Astrocyte (in vitro differentiated cells and primary cell): ENCODE measurements around the gene SCTR. TPM values are rescaled to one million over a fixed set of nuclear protein-coding genes. Genes with fewer than 3 reads are reported as not detected.
A peak's percentile ranks its signal among the peaks of the same experiment; 100 is the strongest.

Experiments used
- DNase-seq: peaks from one replicate; pipeline ENCODE4 v3.0.0-alpha.2; 2010; ENCODE audit warnings: low read depth
- FAIRE-seq: peaks from 2 replicates; lab custom pipeline; 2011; peaks lifted over from hg19 to GRCh38; lab: Jason Lieb, UNC
- H2AFZ ChIP-seq: 2 replicates; pipeline ENCODE4 v1.6.0; 2012; ENCODE audit warnings: low read depth, low read length, inconsistent platforms
- H3K27ac ChIP-seq: 2 replicates; pipeline ENCODE4 v1.5.1; 2011; ENCODE audit warnings: low read depth, low read length, inconsistent platforms
- H3K27me3 ChIP-seq: 2 replicates; pipeline ENCODE4 v1.6.0; 2011; ENCODE audit warnings: low read length, inconsistent platforms; ENCODE audit not compliant: insufficient read depth
- H3K36me3 ChIP-seq: 2 replicates; pipeline ENCODE4 v1.5.1; 2011; ENCODE audit warnings: low read length, inconsistent platforms; ENCODE audit not compliant: insufficient read depth
- H3K4me1 ChIP-seq: 2 replicates; pipeline ENCODE4 v1.5.1; 2011; ENCODE audit warnings: low read length, inconsistent platforms; ENCODE audit not compliant: insufficient read depth
- H3K4me2 ChIP-seq: 2 replicates; pipeline ENCODE4 v1.6.0; 2012; ENCODE audit warnings: low read length, inconsistent platforms
- H3K4me3 ChIP-seq: 2 replicates; pipeline ENCODE4 v1.5.1; 2011; ENCODE audit warnings: low read depth, mild to moderate bottlenecking, low read length, inconsistent platforms; ENCODE audit not compliant: insufficient read depth
- H3K79me2 ChIP-seq: 2 replicates; pipeline ENCODE4 v1.6.0; 2012; ENCODE audit warnings: mild to moderate bottlenecking, low read length, inconsistent platforms; ENCODE audit not compliant: insufficient read depth
- H3K9ac ChIP-seq: 2 replicates; pipeline ENCODE4 v1.6.0; 2012; ENCODE audit warnings: mild to moderate bottlenecking, low read length, inconsistent platforms
- H3K9me3 ChIP-seq: 2 replicates; pipeline ENCODE4 v1.5.1; 2012; ENCODE audit warnings: low read depth, mild to moderate bottlenecking, low read length, inconsistent platforms; ENCODE audit not compliant: insufficient read depth
- H4K20me1 ChIP-seq: 2 replicates; pipeline ENCODE4 v1.6.0; 2012; ENCODE audit warnings: low read length, inconsistent platforms; ENCODE audit not compliant: insufficient read depth
- H3K27ac Mint-ChIP-seq: one replicate; pipeline ENCODE4 v1.8.0; 2021; ENCODE audit warnings: mild to moderate bottlenecking, mixed read lengths; ENCODE audit not compliant: unreplicated experiment
- H3K27me3 Mint-ChIP-seq: one replicate; pipeline ENCODE4 v1.8.0; 2021; ENCODE audit warnings: low read depth, mixed read lengths; ENCODE audit not compliant: unreplicated experiment
- H3K36me3 Mint-ChIP-seq: one replicate; pipeline ENCODE4 v1.8.0; 2021; ENCODE audit warnings: low read depth, mixed read lengths; ENCODE audit not compliant: unreplicated experiment
- H3K4me1 Mint-ChIP-seq: one replicate; pipeline ENCODE4 v1.8.0; 2021; ENCODE audit warnings: low read depth, mixed read lengths; ENCODE audit not compliant: unreplicated experiment
- H3K4me3 Mint-ChIP-seq: one replicate; pipeline ENCODE4 v1.8.0; 2021; ENCODE audit warnings: mild to moderate bottlenecking, moderate library complexity, mixed read lengths; ENCODE audit not compliant: unreplicated experiment
- H3K9me3 Mint-ChIP-seq: one replicate; pipeline ENCODE4 v1.8.0; 2021; ENCODE audit warnings: mild to moderate bottlenecking, mixed read lengths; ENCODE audit not compliant: unreplicated experiment
- CTCF ChIP-seq: IDR thresholded peaks from 2 replicates; pipeline ENCODE4 v1.5.1; 2011; ENCODE audit warnings: low read depth, mild to moderate bottlenecking, inconsistent platforms, low read length, moderate library complexity; ENCODE audit not compliant: insufficient read depth
- EZH2 ChIP-seq: IDR thresholded peaks from 2 replicates; pipeline ENCODE4 v1.6.1; 2012; ENCODE audit warnings: mild to moderate bottlenecking, low read length, inconsistent platforms; ENCODE audit not compliant: insufficient read depth
- total RNA-seq: library from RNA; stranded (reverse); gene quantifications from 2 replicates; pipeline ENCODE4 v1.2.1, GENCODE V29; 2021

Gene SCTR
- total RNA-seq, 1 donor from 2014 or later: not detected

- TF ChIP-seq EZH2 (no peak), CTCF (no peak)
- Mint-ChIP-seq H3K4me1 (peaks cover 42% of the 10 kb centered on the region), H3K9me3 (peaks cover 6% of the 10 kb centered on the region), H3K27me3 (peaks cover 7% of the 10 kb centered on the region), H3K27ac (peak overlapping the region; percentile 98), H3K4me3 (no peak overlapping the region), H3K36me3 (no peaks in the 10 kb centered on the region)
- peaks cover 6% of the 10 kb centered on the region for H3K4me1 ChIP-seq
- H3K27me3 ChIP-seq: peaks cover 9% of the 10 kb centered on the region
- peak; percentile 93 for DNase-seq
- peak overlapping the region; percentile 44 for H3K4me2 ChIP-seq
- H2AFZ ChIP-seq: peak overlapping the region; percentile 44
- peak overlapping the region; percentile 1 for H3K9ac ChIP-seq
- no peaks in the 10 kb centered on the region for H3K36me3 ChIP-seq
- FAIRE-seq: peak; percentile 96
- H3K27ac ChIP-seq: peak overlapping the region; percentile 43
- H3K79me2 ChIP-seq: no peaks in the 10 kb centered on the region
- H3K9me3 ChIP-seq: no peaks in the 10 kb centered on the region
- no peaks in the 10 kb centered on the region for H4K20me1 ChIP-seq
- no peak overlapping the region for H3K4me3 ChIP-seq
Measured at GRCh38 chr2:119491776-119492525, 32.3 kb downstream of the SCTR start.

GRCh38 chr2:119490653-119491195 is 33.6 kb downstream of the SCTR start:
- Mint-ChIP-seq H3K27me3 (peaks cover 7% of the 10 kb centered on the region), H3K27ac (peak overlapping the region; percentile 91)

More at GRCh38 chr2:119490653-119491195, 33.6 kb downstream of the SCTR start:
- H4K20me1 ChIP-seq: no peaks in the 10 kb centered on the region
- Mint-ChIP-seq H3K9me3 (peaks cover 6% of the 10 kb centered on the region), H3K4me1 (peaks cover 49% of the 10 kb centered on the region), H3K4me3 (peak overlapping the region; percentile 17), H3K36me3 (no peaks in the 10 kb centered on the region)
- DNase-seq: peak; percentile 6
- peaks cover 2% of the 10 kb centered on the region for H3K27me3 ChIP-seq
- no peaks in the 10 kb centered on the region for H3K9me3 ChIP-seq
- no peak overlapping the region for H3K4me3 ChIP-seq
- no peak overlapping the region for H3K27ac ChIP-seq
- H3K9ac ChIP-seq: no peak overlapping the region
- H2AFZ ChIP-seq: no peak overlapping the region
- no peak for FAIRE-seq
- H3K4me2 ChIP-seq: no peak overlapping the region
- peaks cover 6% of the 10 kb centered on the region for H3K4me1 ChIP-seq
- TF ChIP-seq EZH2 (no peak), CTCF (no peak)
- no peaks in the 10 kb centered on the region for H3K36me3 ChIP-seq
- H3K79me2 ChIP-seq: no peaks in the 10 kb centered on the region
